Transverse colon (tissue), 4 donors: ENCODE data around the gene SMYD2. TPM values are rescaled to one million over a fixed set of nuclear protein-coding genes. Genes with fewer than 3 reads are reported as not detected.

ENCODE experiments used
- DNase-seq: peaks from one replicate; pipeline ENCODE4 v3.0.0-alpha.2; 2019
- H3K27ac ChIP-seq, 4 donors: fragments of 200-600 bp; sonication (generic); 2 replicates each; pipeline ENCODE4 v1.5.1; 2016 to 2018; ENCODE audit warnings: inconsistent platforms in 4 of 4
- H3K27me3 ChIP-seq: fragments of 200-600 bp; sonication (generic); 2 replicates; pipeline ENCODE4 v1.5.1; 2017; ENCODE audit warnings: inconsistent platforms
- H3K36me3 ChIP-seq, 4 donors: fragments of 200-600 bp; sonication (generic); 2 replicates each; pipeline ENCODE4 v1.5.1; 2017 to 2019; ENCODE audit warnings: inconsistent platforms in 4 of 4
- H3K4me1 ChIP-seq, 4 donors: fragments of 200-600 bp; sonication (generic); 2 replicates each; pipeline ENCODE4 v1.5.1; 2017 to 2020; ENCODE audit warnings: inconsistent platforms in 4 of 4
- H3K4me3 ChIP-seq, 4 donors: fragments of 200-600 bp; sonication (generic); 1 replicate in 1 of 4; 2 replicates in 3 of 4; pipeline versions ENCODE4 v1.5.1 to v1.6.1; 2017 to 2019; ENCODE audit warnings: inconsistent platforms in 4 of 4
- H3K9me3 ChIP-seq, 2 donors: fragments of 200-600 bp; sonication (generic); 2 replicates each; pipeline ENCODE4 v1.5.1; 2017 to 2019; ENCODE audit warnings: inconsistent platforms in 2 of 2
- EP300 ChIP-seq: sonication (generic); formaldehyde crosslinking; IDR thresholded peaks from one replicate; pipeline ENCODE4 v1.6.1; 2017; ENCODE audit warnings: antibody characterized with exemption, low read depth
- POLR2A ChIP-seq: fragments of 450-650 bp; IDR thresholded peaks from one replicate; pipeline ENCODE4 v1.6.1; 2016; ENCODE audit warnings: antibody characterized with exemption, mild to moderate bottlenecking, moderate library complexity
- POLR2AphosphoS5 ChIP-seq, 3 donors: sonication (generic); formaldehyde crosslinking; IDR thresholded peaks; one replicate each; pipeline ENCODE4 v1.6.1; 2016; ENCODE audit warnings: antibody characterized with exemption in 3 of 3
- WGBS, 2 donors: methylation state at CpG; one replicate each; pipeline ENCODE4 v1.1.5; 2018; ENCODE audit warnings: low coverage in 1 of 2; 5-methylcytosine and 5-hydroxymethylcytosine counted together
- in situ Hi-C, 4 donors: fragments of 200-750 bp; cut with MboI; loops; one replicate each; pipeline versions ENCODE4 v1.15.0 to v1.15.1; 2017; ENCODE audit warnings: low sequenced_read_pairs in 3 of 4, low pct_ligation_motif_present in 1 of 4, low pct_unique_long_range_greater_than_20kb in 1 of 4
- intact Hi-C: fragments of 100-400 bp; cut with DNase I; formaldehyde crosslinking; loops from one replicate; pipeline ENCODE4 v1.15.1; 2023; ENCODE audit warnings: low total_unique reads
- total RNA-seq, 4 donors: library from RNA; depleted of rRNA; stranded (reverse); fragments of >200 nt; gene quantifications; one replicate each; pipeline ENCODE4 v1.1.0, GENCODE V29; 2016
- TF ChIP-seq, protein P1 (sequence below), 5 experiments: fragments of 200-600 bp in 3 of 5; fragments of 450-650 bp in 2 of 5; sonication (generic) in 3 of 5; IDR thresholded peaks; 1 replicate in 2 of 5; 2 replicates in 3 of 5; pipeline ENCODE4 v1.5.1; 2016 to 2017; ENCODE audit warnings: antibody characterized with exemption in 5 of 5, inconsistent platforms in 3 of 5, mild to moderate bottlenecking in 2 of 5, moderate library complexity in 1 of 5

Gene SMYD2
- total RNA-seq, 4 donors from 2014 or later: 8.6 to 21.8 (median 20.9) TPM

- WGBS, 2 donors: 83 to 91% methylated on average over 2 of the region's 2 CpGs
- no peak overlapping the region for H3K4me3 ChIP-seq
- no peaks in the 10 kb centered on the region for H3K9me3 ChIP-seq
- peaks cover 4% of the 10 kb centered on the region for H3K27me3 ChIP-seq
- no peak for DNase-seq
- in situ Hi-C loops: loop anchor here in 1 of 4 donors (25.0 kb wide), 1 partner anchor 336 kb away; no protein-coding TSS in a partner anchor
- intact Hi-C loops: no loop called here
- TF ChIP-seq POLR2AphosphoS5 (IDR thresholded peaks at IDR 0.05) (no peak), POLR2A (no peak), EP300 (no peak)
- TF ChIP-seq, protein P1, sequence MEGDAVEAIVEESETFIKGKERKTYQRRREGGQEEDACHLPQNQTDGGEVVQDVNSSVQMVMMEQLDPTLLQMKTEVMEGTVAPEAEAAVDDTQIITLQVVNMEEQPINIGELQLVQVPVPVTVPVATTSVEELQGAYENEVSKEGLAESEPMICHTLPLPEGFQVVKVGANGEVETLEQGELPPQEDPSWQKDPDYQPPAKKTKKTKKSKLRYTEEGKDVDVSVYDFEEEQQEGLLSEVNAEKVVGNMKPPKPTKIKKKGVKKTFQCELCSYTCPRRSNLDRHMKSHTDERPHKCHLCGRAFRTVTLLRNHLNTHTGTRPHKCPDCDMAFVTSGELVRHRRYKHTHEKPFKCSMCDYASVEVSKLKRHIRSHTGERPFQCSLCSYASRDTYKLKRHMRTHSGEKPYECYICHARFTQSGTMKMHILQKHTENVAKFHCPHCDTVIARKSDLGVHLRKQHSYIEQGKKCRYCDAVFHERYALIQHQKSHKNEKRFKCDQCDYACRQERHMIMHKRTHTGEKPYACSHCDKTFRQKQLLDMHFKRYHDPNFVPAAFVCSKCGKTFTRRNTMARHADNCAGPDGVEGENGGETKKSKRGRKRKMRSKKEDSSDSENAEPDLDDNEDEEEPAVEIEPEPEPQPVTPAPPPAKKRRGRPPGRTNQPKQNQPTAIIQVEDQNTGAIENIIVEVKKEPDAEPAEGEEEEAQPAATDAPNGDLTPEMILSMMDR (IDR thresholded peaks at IDR 0.05): no peak
- no peaks in the 10 kb centered on the region for H3K4me1 ChIP-seq
- H3K27ac ChIP-seq: no peak overlapping the region
- H3K36me3 ChIP-seq: no peaks in the 10 kb centered on the region
Observed at GRCh38 chr1:214251354-214251753, 29.6 kb upstream of the SMYD2 start.

DNA sequence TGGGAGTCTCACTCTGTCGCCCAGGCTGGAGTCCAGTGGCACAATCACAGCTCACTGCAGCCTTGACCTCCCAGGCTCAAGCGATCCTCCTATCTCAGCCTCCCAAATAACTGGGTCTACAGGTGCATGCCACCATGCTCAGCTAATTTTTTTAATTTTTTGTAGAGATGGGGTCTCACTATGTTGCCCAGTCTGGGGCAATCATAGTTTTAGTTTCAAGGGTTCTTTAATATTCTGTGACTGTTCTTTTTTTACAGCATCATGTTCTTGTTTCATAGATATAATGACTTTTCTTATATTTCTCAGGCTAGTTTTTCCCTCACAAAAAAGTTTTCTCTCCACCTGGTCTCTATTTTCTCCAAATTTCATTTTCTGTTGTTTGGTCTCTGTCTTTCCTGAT lies 25.4 kb upstream of the SMYD2 start:
- Histone ChIP-seq H3K36me3 (no peaks in the 10 kb centered on the region), H3K4me3 (no peak overlapping the region), H3K9me3 (no peaks in the 10 kb centered on the region), H3K4me1 (no peaks in the 10 kb centered on the region), H3K27ac (no peak overlapping the region), H3K27me3 (peaks cover 11% of the 10 kb centered on the region)
- in situ Hi-C loops: loop anchor here in 1 of 4 donors (25.0 kb wide), 1 partner anchor 332 kb away; no protein-coding TSS in a partner anchor
- TF ChIP-seq, protein P1 (IDR thresholded peaks at IDR 0.05): no peak
- intact Hi-C loops: no loop called here
- no peak for DNase-seq
- 80 to 88% methylated on average over 2 of the region's 2 CpGs for WGBS, 2 donors

DNA sequence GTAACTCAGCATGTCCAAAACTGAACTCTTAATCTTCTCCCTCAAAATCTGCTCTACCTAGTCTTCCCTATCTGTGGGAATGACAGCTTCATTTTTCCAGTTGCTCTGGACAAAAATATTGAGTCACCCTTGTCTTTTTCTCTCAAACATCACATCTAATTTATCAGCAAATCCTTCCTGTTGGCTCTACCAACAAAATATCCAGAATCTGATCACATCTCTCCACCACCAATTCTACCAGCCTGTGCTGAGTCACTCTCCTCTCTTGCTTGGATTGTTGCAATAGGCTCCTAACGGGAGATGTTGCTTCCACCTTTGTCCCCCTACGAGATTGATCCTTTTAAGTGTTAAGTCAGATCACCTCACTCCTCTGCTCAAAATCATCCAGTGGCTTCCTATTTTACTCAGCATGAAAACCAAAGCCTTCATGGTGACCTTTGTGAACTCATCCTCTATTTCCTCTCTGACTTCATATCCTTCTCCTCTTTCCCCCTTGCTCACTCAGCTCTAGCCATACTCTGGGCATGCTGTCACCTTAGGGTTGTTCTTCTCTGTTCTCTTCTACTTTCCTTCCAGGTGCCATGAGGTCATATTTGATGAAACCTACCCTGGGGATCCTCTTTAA lies 21.5 kb upstream of the SMYD2 start:
- H3K36me3 ChIP-seq: no peaks in the 10 kb centered on the region
- in situ Hi-C loops (loop anchor here in 1 of 4 donors (25.0 kb wide), 1 partner anchor 328 kb away; no protein-coding TSS in a partner anchor), intact Hi-C loops (no loop called here)
- H3K27me3 ChIP-seq: peaks cover 44% of the 10 kb centered on the region
- WGBS, 2 donors: 45 to 71% methylated on average over 2 of the region's 2 CpGs
- DNase-seq: no peak
- TF ChIP-seq EP300 (no peak), POLR2AphosphoS5 (IDR thresholded peaks at IDR 0.05) (no peak), POLR2A (no peak)
- TF ChIP-seq, protein P1 (IDR thresholded peaks at IDR 0.05): no peak
- H3K4me3 ChIP-seq: no peak overlapping the region
- no peaks in the 10 kb centered on the region for H3K9me3 ChIP-seq
- H3K4me1 ChIP-seq: no peaks in the 10 kb centered on the region
- H3K27ac ChIP-seq: no peak overlapping the region

GRCh38 chr1:214260561-214261205 lies 20.3 kb upstream of the SMYD2 start:
- H3K36me3 ChIP-seq: no peaks in the 10 kb centered on the region
- WGBS, 2 donors: 60 to 71% methylated on average over 3 of the region's 3 CpGs
- H3K9me3 ChIP-seq: no peaks in the 10 kb centered on the region
- no peak for DNase-seq
- intact Hi-C loops: loop anchor here (2.0 kb wide), 1 partner anchor 70 kb away; no protein-coding TSS in a partner anchor
- H3K27ac ChIP-seq: no peak overlapping the region
- no peaks in the 10 kb centered on the region for H3K4me1 ChIP-seq
- peaks cover 55% of the 10 kb centered on the region for H3K27me3 ChIP-seq
- in situ Hi-C loops: loop anchor here in 3 of 4 donors (10.0 to 25.0 kb wide), 2 partner anchors 64 to 327 kb away; no protein-coding TSS in a partner anchor
- TF ChIP-seq POLR2AphosphoS5 (IDR thresholded peaks at IDR 0.05) (no peak), POLR2A (no peak), EP300 (no peak)
- TF ChIP-seq, protein P1 (IDR thresholded peaks at IDR 0.05): no peak
- H3K4me3 ChIP-seq: no peak overlapping the region
